HG02588 (cell line): ENCODE results near the gene LGALS7.
"Not testable (repeated sequence)": the region's sequence is repeated elsewhere in the genome, so short reads cannot be mapped to it uniquely, and the experiment has no call there.

Experiments
- ATAC-seq: cut with Tn5 transposase; IDR thresholded peaks from one replicate; pipeline ENCODE4 v1.9.1; 2021; ENCODE audit warnings: mild to moderate bottlenecking, moderate library complexity; ENCODE audit not compliant: unreplicated experiment

Gene LGALS7

DNA sequence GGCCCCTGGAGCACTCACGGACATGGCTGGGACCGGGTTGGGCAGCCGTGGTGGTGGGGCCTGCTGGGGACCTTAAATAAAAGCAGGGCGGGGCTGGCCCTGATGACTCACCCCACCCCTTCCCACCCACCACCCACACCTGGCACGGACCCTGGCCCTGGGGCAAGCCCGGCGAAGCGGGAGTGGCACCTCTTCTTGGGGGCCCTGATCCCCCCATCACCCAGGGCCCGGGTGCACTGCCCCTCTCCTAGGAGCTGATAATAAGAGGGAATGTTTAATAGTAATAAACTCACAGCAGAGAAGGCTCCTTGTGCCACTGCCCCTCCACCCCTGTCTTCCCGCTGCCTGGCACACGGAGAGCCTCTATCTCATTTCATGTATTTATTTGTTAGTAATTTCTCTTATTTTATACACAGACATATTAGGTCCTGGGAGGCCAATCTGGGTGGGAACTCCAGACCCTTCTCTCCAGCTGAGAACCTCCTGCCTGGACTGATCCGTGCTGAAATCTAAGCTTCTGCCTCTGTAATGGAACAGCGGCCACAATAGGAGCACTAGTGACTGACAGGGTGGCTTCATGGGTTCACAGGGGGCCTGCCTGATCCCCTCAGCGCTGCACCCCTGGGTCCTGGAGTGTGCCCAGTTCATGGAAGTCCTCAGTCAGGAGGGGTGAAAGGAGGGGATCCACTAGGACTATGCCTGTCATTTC is at the start of gene LGALS7:
Gene LGALS7 (minus strand): TSS at position 49 of the 709 bp plus-strand sequence. CDS start 25 bp downstream, at position 24.
- ATAC-seq, result no peak

DNA sequence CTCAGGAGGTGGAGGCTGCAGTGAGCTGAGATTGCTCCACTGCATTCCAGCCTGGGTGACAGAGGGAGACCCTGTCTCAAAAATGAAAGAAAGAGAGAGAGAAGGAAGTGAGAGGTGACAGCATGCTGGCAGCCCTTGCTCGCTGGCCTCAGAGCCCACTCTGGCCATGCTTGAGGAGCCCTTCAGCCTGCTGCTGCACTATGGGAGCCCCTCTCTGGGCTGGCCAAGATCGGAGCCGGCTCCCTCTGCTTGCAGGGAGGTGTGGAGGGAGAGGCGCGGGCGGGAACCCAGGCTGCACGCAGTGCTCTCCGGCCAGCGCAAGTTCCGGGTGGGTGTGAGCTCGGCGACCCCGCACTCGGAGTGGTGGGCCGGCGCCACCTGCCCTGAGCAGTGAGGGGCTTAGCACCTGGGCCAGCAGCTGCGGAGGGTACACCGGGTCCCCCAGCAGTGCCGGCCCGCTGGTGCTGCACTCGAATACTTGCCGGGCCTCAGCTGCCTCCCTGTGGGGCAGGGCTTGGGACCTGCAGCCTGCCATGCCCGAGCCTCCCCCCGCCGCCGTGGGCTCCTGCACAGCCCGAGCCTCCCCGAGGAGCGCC is 48.0 kb upstream of the LGALS7 start:
- ATAC-seq, result not testable (repeated sequence)

DNA sequence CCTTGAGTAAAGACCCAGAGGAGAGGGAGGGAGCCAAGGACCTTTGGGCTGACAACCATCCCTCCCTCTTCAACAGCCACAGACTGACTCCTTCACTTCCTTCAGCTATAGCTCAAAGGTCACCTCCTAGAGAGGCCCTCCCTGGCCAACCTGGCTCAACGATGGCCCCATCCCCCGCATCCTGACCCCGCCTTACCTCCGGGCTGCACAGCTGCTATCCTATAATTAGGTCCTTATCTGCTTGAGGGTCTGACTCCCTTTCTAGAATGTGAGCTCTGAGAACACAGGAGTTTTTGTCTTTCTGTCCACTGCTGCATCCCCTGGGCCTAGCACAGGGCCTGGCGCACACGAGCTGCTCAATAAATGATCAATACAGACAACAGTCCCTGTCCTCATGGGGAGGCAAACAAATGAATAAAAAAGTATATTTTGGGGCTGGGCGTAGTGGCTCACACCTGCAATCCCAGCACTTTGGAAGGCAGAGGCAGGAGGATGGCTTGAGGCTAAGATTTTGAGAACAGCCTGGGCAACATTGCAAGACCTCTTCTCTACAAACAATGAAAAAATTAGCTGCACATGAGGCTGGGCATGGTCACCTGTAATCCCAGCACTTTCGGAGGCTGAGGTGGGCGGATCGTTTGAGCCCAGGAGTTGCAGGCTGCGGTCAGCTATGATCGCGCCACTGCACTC is 46.1 kb upstream of the LGALS7 start:
- no peak for ATAC-seq

DNA sequence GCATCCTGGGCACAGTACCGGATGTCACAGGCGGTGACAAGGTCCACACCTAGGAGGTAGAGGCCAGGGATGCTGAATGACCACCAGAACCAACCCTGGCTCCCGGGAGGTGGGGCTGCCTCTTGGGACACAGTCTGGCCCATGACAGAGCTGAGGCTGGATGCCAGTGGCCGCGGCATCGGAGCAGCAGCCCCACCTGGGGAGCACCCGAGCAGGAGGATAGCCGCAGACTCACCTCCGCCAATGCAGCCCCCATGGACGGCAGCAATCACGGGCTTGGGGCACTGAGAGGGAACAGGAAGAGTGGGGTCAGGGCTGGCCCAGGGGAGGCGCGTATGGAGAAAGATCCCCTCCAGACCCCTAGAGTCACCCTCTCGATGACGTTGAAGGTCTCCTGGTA is 43.8 kb upstream of the LGALS7 start:
- ATAC-seq, result no peak

DNA sequence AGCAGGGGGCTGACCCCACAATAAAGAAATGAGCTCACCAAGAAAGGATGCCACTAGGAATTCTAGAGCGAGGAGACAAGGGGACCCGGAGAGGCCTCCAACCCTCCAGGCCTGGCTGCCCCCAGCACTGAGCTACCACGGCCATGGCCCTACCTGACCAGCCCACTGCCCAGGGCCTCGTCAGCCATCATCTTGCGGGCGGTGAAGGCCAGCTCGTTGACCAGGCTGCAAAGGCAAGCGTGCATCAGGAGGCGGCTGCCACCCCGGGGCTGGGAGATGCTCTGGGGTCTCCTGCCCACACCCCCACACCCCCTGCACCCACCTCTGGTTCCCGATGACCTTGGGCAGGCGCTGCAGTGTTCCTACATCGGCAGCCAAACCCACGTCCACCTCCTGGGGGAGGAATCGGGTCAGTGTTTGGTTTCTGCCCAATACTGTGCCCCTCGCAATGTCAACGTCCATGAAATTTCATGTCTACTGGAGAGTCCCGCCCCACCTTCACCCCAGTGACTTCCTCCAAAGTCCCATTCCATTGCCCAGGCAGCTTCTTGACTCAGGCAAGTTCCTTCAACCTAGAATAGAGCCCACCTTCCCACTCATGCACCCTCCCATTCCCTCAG is 42.9 kb upstream of the LGALS7 start:
- no peak for ATAC-seq

DNA sequence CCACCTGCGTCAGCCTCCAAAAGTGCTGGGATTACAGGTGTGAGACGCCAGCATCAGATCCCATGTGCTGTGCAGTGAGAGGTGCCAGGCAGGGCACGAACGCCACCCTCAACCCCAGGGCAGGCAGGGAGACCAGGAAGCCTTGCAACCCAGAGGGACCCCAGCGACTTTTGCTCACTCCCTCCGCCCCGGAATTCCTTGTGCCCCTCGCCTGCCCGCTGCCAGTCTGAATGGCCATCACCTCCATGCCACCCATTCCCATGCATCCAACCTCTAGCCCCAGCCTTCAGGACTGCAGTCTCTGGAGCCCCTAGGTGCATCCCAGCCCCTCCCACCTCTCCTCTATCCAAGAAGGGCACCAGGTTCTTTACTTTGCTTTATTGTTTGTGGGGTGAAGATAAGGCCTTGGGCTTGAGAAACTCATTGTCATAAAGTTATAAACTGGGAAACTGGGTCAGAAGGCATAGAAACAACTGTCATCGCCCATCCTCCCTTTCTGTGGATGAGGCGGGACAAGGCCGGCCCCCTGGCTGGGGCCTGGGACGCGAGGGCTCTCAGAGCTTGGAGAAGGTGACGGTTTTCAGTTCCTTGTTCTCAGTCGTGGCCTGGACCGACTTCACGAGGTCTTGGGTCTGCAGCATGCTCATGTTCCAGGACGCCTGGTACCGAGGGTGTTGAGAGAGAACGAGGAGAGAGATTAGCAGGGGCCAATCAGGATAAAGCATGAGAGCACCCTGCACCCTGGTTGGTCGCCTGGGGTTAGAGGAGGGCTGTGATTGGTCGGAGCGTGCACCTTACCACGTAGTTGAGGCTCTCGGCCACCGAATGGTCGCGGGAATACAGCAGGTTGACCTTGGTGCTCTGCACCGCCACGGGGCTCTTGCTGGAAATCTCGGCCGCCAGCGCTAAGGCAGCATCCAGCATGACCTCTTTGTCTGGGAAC is 42.0 kb upstream of the LGALS7 start:
- ATAC-seq, result no peak

DNA sequence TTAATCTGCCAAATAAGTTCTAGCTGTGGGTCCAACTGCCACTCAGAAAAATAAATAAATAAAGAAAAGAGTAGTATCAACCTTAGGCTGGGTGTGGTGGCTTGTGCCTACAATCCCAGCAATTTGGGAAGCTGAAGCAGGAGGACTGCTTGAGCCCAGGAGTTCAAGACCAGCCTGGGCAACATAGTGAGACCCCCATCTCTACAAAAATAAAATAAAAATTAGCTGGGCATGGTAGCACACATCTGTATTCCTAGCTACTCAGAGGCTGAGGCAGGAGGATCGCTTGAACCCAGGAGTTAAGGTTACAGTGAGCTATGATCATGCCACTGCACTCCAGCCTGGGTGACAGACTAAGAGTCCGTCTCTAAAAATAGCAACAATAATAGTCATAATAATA is 40.6 kb upstream of the LGALS7 start:
- not testable (repeated sequence) for ATAC-seq

DNA sequence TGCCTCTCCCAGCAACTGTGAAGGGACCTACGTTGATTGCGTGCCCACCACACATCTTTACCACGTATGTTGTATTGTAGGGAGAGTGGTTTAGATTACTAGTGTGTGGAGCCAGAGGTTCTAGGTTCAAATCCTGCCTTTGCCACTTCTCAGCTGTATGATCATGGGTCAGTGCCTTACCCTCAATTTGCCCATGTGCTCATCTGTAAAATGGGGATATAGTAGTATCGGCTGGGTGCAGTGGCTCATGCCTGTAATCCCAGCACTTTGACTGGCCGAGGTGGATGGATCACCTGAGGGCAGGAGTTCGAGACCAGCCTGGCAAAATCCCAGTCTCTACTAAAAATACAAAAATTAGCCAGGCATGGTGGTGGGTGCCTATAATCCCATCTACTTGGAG is 40.0 kb upstream of the LGALS7 start:
- ATAC-seq, result no peak

DNA sequence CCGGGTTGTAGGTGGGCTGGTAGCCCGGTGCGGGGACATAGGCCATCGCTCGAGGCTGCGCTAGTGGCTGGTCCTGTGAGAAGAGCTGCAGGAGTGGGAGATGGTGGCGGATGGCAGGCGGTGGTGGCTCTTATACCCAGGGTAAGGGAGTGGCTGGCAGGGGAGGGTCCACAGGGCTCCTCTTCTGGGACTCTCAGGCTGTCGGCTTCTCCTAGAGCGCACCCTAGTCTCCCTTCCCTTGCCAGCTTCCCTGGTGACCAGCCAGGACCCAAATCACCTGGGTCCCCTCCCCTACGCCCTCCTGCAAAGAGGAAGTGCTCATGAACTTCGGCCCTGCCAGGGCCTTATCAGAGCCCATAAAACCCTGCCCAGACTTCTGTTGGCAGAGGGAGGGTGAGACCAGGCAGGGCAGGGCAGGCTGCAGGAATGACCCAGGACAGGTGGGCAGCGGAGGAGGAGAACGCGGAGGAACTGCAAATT is 39.6 kb upstream of the LGALS7 start, which contains the start of gene LGALS4:
Gene LGALS4 (minus strand): TSS at position 105 of the 480 bp plus-strand sequence. CDS start 59 bp downstream, at position 46.
- ATAC-seq, result no peak

DNA sequence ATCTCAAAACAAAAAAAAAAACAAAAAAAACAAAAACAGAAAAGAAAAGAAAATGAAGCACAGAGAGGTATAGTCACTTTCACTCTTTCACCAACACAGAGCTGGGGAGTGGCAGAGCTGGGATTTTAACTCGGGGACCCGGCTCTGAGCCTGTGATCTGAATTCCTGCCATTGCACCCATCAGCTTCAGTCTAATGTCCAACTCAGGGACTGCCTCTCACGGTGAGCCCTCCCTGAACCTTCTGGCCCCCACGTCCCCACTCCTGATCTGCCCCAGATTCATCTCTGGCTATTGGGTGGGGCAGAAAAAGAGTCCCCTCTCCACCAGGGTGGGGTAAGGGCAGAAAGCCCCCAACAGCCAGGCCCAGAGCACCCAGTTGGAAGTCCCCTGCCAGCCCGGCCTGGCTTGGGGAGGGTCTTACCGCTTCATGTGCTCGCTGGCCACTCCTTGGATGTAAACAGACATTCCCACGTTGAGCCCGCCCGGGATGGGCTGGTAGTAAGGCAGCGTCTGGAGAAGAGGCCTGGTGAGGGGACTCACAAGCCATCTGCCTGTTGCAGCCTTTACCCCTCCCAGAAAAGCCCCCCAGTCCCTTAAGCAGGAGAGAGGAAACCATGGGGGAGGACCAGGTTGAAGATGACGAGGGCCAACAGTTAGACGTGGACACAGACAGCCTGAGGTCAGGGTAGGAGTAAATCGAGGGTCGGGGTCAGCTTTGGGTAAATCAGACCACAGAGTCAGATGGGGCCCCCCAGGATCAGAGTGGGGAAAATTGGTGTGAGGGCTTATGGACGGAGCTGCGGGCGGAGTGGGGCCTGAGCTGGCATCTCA is 38.9 kb upstream of the LGALS7 start:
- ATAC-seq, result no peak

DNA sequence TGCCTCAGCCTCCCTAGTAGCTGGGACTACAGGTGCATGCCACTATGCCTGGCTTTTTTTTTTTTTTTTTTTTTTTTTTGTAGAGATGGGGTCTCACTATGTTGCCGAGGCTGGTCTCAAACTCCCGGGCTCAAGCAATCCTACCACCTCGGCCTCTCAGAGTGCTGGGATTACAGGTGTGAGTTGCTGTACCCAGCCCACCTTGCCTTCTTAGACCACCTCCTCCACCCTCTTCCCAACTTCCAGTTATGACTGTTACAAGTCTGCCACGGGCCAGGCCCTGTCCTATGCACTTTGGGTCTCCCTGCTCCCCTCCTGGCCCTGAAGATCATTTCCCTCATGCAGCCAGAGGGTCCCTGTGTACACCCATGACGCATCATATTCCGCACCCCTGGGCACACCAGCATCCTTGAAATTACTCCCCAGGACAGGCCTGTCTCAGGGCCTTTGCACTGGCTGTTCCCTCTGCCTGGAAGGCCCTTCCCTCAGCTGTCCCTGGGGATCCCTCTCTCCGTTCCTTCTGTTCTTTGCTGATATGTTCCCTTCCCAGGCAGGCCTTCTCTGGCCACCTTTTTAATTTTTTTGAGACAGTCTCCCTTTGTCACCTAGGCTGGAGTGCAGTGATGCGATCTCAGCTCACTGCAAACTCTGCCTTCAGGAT is 36.4 kb upstream of the LGALS7 start:
- ATAC-seq, result no peak

DNA sequence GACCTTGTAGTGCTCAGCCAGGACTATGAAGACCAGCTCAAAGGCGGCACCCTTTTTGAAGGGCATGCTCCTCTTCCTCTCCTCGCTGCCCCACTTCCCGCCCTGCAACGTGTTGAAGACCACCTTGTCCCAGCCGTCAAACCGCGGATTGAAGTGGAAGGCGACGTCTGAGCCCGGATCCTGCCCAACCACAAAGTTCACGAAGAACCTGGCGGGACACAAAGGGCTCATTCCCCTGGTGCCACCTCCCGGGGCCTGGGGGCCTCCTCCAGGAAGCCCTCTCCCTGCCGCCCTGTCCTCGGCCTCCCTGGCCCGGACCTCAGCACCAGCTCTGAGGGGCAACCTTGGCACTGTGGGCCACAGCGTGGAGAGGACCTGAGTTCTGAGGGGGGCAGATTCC is 35.4 kb upstream of the LGALS7 start:
- no peak for ATAC-seq

DNA sequence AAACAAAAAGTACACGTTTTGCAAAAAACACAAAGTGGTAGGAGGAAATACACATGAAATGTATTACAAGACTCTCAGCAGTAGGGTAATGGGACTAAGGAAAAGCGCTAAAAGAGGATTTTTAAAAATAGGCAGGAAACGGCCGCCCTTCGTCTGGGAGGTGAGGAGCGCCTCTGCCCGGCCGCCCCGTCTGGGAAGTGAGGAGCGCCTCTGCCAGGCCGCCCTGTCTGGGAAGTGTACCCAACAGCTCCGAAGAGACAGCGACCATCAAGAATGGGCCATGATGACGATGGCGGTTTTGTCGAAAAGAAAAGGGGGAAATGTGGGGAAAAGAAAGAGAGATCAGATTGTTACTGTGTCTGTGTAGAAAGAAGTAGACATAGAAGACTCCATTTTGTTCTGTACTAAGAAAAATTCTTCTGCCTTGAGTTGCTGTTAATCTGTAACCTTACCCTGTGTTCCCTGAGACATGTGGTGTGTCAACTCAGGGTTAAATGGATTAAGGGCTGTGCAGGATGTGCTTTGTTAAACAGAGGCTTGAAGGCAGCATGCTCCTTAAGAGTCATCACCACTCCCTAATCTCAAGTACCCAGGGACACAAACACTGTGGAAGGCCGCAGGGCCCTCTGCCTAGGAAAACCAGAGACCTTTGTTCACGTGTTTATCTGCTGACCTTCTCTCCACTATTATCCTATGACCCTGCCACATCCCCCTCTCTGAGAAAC is 34.2 kb upstream of the LGALS7 start:
- not testable (repeated sequence) for ATAC-seq

DNA sequence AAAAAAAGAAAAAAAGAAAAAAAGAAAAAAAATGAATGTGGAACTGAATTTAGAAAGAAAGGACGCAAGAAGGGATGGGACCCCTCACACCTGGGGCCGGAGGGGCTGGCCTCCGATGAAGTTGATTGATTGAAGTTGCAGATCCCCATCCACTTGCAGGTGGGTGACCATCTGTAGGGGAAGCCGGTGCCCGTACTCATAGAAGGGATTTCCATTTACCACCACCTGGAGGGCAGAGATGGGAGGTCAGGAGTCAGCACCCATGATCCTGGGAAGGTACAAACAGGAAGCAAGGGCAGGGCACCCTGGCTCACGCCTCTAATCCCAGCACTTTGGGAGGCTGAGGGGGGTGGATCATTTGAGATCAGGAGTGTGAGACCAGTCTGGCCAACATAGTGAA is 33.1 kb upstream of the LGALS7 start:
- ATAC-seq, result no peak

DNA sequence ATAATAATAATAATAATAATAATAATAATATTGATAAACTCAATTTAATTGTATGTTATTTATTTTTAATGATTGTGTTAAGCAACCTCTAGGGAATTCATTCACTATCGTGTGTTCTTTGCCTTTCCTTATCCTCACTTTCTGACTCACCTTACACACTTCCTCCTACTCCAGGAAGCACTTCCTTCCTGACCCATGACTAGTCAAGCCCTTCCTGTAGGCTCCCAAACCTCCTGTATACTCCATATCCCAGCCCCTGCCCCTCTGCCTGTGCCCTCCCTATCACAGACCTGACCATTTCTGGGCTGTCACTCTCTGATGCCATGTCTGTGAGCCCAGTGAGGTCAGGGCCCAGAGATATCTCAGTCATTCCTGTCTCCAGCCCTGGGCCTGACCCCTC is 31.9 kb upstream of the LGALS7 start:
- no peak for ATAC-seq

DNA sequence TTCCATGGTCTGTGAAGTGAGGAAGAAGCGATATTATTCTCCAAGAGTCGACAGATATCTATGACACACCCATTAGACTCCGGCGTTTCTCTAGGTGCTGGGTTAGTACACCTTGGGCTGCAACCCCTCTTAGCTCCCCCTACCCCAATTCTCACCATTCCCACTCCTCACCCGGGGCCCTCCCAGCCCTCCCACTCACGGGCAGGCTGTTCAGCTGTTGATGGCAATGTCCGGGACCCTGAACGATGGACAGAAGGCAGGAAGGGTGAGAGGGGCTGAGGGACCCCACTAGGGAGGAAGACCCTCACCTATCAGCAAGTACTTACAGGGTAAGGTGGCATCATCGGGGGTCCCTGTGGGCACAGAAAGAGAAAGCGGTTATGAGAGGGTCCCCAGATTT is 30.2 kb upstream of the LGALS7 start:
- ATAC-seq, result no peak

DNA sequence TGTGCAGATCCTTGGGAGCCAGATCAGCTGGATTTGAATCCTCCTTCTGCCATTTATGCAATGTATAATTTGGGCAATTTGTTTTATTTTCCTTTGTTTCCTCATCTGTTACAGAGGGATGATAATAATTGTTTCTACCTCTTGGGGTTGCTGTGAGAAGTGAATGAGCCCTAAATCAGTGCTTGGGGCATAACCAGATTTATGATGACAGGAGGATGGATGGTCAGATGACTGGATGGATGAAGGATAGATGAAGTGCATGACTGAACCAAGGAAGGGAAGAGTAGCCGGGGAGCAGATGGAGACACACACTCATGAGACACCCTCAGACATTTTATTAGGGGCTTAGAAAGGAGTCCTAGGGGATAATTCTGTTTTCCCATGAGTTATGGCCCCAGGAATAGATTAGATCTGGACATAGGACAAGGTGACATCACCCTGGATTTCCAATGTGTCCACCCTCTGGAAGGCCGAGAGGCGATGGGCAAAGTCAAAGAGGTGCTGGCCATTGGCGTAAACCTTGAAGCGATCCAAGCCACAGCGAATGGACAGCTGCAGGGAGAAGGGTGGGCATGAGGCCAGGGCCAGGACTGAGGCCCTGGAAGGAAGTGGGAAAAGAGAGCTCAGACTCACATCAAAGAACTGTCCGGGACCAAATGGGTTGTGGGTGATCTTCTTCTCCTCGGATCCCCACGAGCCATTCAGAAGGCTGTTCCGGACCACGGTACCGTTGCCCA is 28.2 kb upstream of the LGALS7 start:
- no peak for ATAC-seq
